T follicular helper cell (primary cell): ENCODE results near the gene MTO1.
"Not testable (repeated sequence)": the region's sequence is repeated elsewhere in the genome, so short reads cannot be mapped to it uniquely, and the experiment has no call there.

Experiments used
- DNase-seq: peaks from one replicate; pipeline ENCODE4 v3.0.0-alpha.2; 2020; ENCODE audit warnings: low read depth

Gene MTO1

DNA sequence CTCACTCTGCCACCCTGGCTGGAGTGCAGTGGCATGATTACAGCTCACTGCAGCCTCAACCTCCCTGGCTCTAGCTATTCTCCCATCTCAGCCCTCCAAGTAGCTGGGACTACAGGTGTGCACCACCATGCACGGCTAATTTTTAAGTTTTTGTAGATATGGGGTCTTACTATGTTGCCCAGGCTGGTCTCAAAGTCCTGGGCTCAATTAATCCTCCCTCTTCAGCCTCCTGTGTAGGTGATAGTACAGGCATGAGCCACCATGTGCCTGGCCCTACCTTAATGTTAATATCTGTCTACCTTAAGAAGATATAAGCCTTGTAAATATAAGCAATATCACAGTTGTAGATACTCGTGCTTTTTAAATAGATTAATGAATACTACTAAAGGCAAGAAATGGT lies 42.6 kb downstream of the MTO1 start:
- no peak for DNase-seq

DNA sequence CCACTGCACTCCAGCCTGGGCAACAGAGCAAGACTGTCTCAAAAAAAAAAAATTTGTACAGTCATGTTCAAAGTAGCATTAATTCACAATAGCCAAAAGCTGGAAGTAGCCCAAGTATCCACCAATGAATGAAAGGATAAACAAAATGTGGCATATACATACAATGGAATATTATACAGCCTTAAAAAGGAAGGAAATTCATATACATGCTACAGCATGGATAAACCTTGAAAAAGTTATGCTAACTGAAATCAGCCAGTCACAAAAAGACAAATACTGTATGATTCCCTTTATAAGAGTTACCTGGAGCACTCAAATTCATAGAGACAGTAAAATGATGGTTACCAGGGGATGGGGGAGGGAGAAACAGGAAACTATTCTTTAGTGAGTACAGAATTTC lies 43.6 kb downstream of the MTO1 start:
- no peak for DNase-seq

DNA sequence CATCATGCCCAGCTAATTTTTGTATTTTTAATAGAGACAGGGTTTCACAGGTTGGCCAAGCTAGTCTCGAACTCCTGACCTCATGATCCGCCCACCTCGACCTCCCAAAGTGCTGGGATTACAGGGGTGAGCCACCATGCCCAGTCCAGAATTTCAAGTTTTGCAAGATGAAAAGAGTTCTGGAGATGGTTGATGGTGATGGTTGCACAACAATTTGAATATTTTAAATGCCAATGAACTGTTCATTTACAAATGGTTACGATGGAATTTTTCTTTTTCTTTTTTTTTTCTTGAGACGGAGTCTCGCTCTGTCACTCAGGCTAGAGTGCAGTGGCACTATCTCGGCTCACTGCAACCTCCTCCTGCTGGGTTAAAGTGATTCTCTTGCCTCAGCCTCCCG lies 44.2 kb downstream of the MTO1 start:
- not testable (repeated sequence) for DNase-seq

DNA sequence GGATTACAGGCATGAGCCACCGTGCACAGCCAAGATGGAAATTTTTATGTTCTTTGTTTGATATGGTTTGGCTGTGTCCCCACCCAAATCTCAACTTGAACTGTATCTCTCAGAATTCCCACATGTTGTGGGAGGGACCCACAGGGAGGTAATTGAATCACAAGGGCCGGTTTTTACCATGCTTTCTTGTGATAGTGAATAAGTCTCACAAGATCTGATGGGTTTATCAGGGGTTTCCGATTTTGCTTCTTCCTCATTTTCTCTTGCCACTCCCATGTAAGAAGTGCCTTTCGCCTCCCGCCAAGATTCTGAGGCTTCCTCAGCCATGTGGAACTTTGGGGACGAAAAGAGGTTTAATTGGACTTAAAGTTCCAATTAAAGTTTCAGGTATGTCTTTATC lies 44.7 kb downstream of the MTO1 start:
- no peak for DNase-seq

- DNase-seq, result no peak
These were observed 47.2 kb downstream of the MTO1 start for GRCh38 chr6:73508776-73509175.

- DNase-seq, result no peak
These were observed 48.3 kb downstream of the MTO1 start for GRCh38 chr6:73509851-73510250.

DNA sequence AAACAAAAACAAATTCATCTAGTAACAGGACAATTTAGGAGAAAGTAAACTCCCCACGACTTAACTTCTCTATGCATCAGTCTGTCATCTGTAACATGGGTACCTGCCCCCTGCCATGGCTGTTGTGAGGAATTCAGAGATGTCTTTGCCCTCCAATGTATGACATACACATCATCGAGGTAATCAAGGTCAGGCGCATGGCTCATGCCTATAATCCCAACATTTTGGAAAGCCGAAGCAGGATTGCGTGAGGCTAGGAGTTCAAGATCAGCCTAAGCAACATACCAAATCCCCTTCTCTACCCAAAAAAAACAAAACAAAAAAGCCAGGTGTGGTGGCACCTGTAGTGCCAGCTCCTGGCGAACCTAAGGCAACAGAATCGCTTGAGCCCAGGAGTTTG lies 50.3 kb downstream of the MTO1 start:
- DNase-seq, result no peak

DNA sequence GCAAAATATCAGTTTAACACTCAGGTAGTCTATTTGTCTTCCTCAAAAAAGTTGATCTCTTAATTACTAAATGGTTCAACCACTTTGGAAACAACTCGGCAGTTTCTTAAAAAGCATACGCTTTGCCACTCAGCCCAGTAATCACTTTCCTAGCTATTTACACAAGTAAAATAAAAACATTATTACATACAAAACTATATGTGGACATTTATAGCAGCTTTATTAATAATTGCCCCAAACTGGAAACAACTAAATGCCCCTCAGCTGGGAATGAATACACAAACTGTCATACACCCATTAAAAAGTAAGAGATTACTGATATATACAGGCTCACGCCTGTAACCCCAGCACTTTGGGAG lies 51.9 kb downstream of the MTO1 start:
- DNase-seq, result no peak

GRCh38 chr6:73514746-73515110 lies 53.2 kb downstream of the MTO1 start:
- no peak for DNase-seq

GRCh38 chr6:73515204-73515655 lies 53.7 kb downstream of the MTO1 start:
- DNase-seq, result no peak

DNA sequence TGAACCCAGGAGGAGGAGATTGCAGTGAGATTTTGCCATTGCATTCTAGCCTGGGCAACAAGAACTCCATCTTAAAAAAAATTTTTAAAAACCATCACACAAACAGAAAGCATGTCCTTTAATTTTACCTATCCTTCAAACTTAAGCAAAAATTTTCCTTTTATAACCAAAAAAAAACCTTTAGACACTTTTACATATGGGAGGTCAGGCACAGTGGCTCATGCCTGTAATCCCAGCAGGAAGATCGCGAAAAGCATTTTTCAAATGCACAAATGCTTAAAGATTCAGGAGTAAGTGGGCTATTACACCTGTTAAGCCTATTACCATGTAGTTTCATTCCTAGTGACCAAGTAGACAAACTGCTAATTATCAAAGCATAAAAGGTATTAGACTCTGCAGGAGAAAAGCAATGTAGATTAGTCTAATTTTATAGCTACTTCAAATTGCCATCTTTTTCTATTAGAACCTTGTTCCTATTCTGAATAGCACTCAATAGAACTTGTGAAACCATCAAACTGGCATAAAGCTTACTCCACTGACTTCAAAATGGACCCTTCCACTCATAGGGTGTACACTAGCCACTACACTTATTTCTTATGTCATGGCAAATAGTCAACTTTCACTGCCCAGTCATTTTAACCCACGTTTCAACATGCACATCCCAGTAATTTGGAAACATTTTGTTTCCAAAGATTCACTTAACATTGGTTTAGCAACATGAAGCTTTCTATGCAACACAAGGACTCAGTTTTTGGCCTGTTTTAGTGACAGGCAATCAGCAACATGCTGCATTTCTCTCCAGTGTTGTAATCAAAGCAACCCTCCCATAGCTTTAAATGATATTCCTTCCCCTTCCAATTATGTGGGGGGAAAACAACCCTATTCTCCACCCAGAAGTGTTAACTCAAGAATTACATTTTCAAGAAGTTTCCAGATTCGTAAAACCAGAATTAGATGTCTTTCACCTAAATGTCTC lies 55.3 kb downstream of the MTO1 start:
- no peak for DNase-seq

- not testable (repeated sequence) for DNase-seq
These were observed 56.8 kb downstream of the MTO1 start for GRCh38 chr6:73518100-73518981.

- not testable (repeated sequence) for DNase-seq
These were observed 57.7 kb downstream of the MTO1 start for GRCh38 chr6:73518982-73519881.

DNA sequence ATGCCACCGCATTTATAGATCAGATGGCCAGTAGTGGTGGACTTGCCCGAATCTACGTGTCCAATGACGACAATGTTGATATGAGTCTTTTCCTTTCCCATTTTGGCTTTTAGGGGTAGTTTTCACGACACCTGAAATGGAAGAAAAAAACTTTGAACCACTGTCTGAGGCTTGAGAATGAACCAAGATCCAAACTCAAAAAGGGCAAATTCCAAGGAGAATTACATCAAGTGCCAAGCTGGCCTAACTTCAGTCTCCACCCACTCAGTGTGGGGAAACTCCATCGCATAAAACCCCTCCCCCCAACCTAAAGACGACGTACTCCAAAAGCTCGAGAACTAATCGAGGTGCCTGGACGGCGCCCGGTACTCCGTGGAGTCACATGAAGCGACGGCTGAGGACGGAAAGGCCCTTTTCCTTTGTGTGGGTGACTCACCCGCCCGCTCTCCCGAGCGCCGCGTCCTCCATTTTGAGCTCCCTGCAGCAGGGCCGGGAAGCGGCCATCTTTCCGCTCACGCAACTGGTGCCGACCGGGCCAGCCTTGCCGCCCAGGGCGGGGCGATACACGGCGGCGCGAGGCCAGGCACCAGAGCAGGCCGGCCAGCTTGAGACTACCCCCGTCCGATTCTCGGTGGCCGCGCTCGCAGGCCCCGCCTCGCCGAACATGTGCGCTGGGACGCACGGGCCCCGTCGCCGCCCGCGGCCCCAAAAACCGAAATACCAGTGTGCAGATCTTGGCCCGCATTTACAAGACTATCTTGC lies 58.6 kb downstream of the MTO1 start:
- peak; percentile 70 for DNase-seq

- DNase-seq, result peak; percentile 99
These were observed 59.3 kb downstream of the MTO1 start, which contains the start of gene EEF1A1 for GRCh38 chr6:73520688-73521350. EEF1A1 (minus strand) TSS chr6:73521032; CDS start chr6:73520026, 1,006 bp downstream.

DNA sequence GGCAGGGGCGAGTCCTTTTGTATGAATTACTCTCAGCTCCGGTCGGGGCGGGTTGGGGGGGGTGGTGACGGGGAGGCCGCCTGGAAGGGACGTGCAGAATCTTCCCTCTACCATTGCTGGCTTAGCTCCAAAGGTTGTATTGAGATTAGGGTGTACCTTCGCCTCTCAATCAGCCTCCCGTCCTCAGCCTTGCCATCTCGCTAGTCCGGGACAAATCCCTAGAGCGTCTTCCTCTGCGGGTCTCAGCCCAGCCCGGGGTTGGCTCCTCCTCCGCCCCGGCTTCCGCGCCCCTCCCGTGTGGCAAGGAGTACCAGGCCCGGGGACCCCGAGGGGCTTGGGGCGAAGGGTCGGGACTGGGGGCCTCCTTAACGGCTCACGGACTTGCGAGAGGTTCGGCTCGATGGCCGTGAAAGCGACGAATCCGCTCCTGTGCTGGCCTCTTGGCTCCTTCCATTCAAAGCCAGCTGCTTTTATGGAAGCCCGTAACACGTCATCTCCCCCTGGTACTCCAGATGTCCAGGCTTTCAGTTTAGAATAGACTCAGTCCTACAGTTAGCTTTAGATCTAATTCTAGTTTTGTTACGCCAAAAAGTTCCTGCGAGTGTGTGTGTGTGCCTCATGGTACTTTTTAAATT lies 59.9 kb downstream of the MTO1 start:
- DNase-seq, result no peak

GRCh38 chr6:73523434-73524123 lies 62.0 kb downstream of the MTO1 start:
- peak; percentile 58 for DNase-seq

DNA sequence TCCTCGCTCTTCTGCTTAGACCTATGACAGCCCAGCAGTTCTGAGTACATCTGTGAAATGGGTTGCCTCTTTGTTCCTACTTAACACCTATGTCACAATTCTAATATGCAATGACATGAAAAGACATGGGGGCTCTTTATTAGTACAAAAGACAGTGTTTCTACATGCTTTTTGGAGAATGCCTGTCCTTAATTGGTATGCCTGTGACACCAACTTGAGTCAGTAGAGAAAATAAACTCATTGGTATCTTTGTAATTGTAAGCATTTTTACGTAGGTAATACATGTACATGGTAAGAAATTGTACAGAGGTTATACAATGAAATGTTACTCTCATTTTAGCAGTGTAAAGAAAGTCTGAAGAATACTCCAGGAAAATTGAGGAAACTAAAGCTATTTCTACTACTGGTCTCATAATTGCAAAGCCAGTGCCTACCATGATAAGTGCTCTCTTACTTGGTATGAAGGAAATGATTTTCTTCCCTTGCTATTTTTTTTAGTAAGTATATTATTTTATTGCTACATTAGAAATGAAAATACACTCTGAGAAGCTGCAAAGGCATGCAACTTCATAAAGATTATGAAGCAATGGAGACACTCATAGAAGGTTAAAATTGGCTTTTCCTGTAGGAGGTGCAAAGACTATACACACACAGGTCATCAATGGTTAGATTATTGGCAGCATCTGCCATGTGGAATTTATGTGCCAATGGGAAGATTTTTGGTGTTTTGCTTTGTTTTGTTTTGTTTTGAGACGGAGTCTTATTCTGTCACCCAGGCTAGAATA lies 64.2 kb downstream of the MTO1 start:
- DNase-seq, result no peak
